SU-DHL-6 (cell line): ENCODE measurements around the gene ATF7IP.

ENCODE experiments used
- EZH2phosphoT487 ChIP-seq: fragments of 200-600 bp; sonication (generic), shearing (Covaris generic); conservative IDR thresholded peaks from 2 replicates; pipeline ENCODE4 v1.6.1; 2018; ENCODE audit warnings: mild to moderate bottlenecking, antibody characterized with exemption, low read length, moderate library complexity, mixed read lengths
- TF ChIP-seq, protein P1 (sequence below): fragments of 200-600 bp; sonication (generic); IDR thresholded peaks from one replicate; pipeline ENCODE4 v1.5.1; 2017; ENCODE audit warnings: antibody characterized with exemption, mild to moderate bottlenecking, low read length, moderate library complexity; ENCODE audit not compliant: insufficient read depth, poor library complexity, severe bottlenecking

DNA sequence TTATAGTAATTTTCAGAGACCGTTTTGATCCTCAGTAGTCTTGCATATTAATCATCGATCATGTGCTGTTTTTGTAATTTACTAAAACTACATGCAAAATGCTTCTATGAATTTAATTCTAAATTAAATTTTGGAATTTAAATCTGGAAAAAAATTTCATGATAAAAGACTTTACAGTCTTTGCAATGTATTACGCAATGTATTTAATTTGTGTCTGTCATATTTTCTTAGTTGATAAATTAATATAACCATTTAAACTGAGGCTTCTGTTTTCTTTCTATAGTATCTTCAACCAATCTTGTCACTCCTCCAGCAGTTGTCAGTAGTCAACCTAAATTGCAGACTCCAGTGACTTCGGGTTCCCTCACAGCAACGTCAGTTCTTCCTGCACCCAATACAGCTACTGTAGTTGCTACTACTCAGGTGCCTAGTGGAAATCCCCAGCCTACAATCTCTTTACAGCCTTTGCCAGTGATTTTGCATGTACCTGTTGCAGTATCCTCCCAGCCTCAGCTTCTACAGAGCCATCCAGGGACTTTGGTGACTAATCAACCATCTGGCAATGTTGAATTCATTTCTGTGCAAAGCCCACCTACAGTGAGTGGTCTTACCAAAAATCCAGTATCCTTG is 94.8 kb downstream of the ATF7IP start:
- TF ChIP-seq, protein P1, sequence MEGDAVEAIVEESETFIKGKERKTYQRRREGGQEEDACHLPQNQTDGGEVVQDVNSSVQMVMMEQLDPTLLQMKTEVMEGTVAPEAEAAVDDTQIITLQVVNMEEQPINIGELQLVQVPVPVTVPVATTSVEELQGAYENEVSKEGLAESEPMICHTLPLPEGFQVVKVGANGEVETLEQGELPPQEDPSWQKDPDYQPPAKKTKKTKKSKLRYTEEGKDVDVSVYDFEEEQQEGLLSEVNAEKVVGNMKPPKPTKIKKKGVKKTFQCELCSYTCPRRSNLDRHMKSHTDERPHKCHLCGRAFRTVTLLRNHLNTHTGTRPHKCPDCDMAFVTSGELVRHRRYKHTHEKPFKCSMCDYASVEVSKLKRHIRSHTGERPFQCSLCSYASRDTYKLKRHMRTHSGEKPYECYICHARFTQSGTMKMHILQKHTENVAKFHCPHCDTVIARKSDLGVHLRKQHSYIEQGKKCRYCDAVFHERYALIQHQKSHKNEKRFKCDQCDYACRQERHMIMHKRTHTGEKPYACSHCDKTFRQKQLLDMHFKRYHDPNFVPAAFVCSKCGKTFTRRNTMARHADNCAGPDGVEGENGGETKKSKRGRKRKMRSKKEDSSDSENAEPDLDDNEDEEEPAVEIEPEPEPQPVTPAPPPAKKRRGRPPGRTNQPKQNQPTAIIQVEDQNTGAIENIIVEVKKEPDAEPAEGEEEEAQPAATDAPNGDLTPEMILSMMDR = no peak
- no peak for TF ChIP-seq EZH2phosphoT487
